ENCODE results near the gene HDGF. TPM values are rescaled to one million over a fixed set of nuclear protein-coding genes. Genes with fewer than 3 reads are reported as not detected.

The HDGF gene
- total and polyA plus RNA-seq, 2 donors (not counting 3 experiments of a cell fraction or from before 2014, with no cell fraction given) = 95.1 to 298 TPM

- dilution Hi-C loops (cut with MboI; ENCODE audit: extremely low pct_ligation_motif_present, low sequenced_read_pairs) (no loop called here), intact Hi-C loops (cut with micrococcal nuclease) (loop anchor here (5.0 kb wide), 1 partner anchor 149 kb away; the partner anchor contains the start of gene PEAR1)
- CTCF ChIA-PET = no interaction called here
Measured at GRCh38 chr1:156743367-156744302, 7.8 kb downstream of the HDGF start.

More at GRCh38 chr1:156743367-156744302, 7.8 kb downstream of the HDGF start:
- Histone ChIP-seq H4K20me1 (replicated peaks; ENCODE audit: control insufficient read depth, extremely low read depth, insufficient read depth, low read length) (no peaks in the 10 kb centered on the region), H3K36me3 (ENCODE audit: control insufficient read depth in 2 of 2, extremely low read depth in 1 of 2, insufficient read depth in 2 of 2, low read length in 2 of 2) (peaks cover 11 to 14% of the 10 kb centered on the region in 2 experiments), H3K9me3 (replicated peaks; ENCODE audit: control insufficient read depth, insufficient read depth, low read length) (no peaks in the 10 kb centered on the region), H3K9ac (replicated peaks; ENCODE audit: extremely low read depth, insufficient read depth, low read length) (no peak overlapping the region), H3K27ac (ENCODE audit: insufficient read depth, low read depth, low read length) (no peak overlapping the region), H2AFZ (ENCODE audit: low read depth, low read length) (no peak overlapping the region), H3K4me1 (ENCODE audit: control insufficient read depth, extremely low read depth, insufficient read depth, low read length) (peaks cover 37% of the 10 kb centered on the region), H3K79me2 (ENCODE audit: control insufficient read depth, insufficient read depth, low read length) (peaks cover 54% of the 10 kb centered on the region), H3K27me3 (ENCODE audit: control insufficient read depth in 2 of 2, insufficient read depth in 2 of 2, low read length in 2 of 2) (no peaks in the 10 kb centered on the region), H3K4me2 (ENCODE audit: insufficient read depth, low read length) (no peak overlapping the region), H3K9me1 (replicated peaks; ENCODE audit: control insufficient read depth, extremely low read depth, insufficient read depth, low read length) (no peaks in the 10 kb centered on the region), H3K4me3 (replicated peaks in 1 of 3; ENCODE audit: insufficient read depth in 1 of 3, low read depth in 1 of 3, low read length in 3 of 3) (no peak overlapping the region)
- POLR2A ChIA-PET = no interaction called here
- BruUV-seq (replicated peaks) = no TSS peak
- TF ChIP-seq CTCF (IDR thresholded peaks at IDR 0.05; ENCODE audit: extremely low read depth in 1 of 2, insufficient read depth in 1 of 2, low read depth in 1 of 2, low read length in 2 of 2) = no peak
- TF ChIP-seq GATA2 (IDR thresholded peaks at IDR 0.05; ENCODE audit: insufficient read depth, insufficient read length, low read depth, low read length) = no peak
- TF ChIP-seq MYC (IDR thresholded peaks at IDR 0.05; ENCODE audit: low read depth, low read length) = no peak
- no peak for TF ChIP-seq EZH2 (IDR thresholded peaks at IDR 0.05; ENCODE audit: borderline replicate concordance, low read depth, low read length, severe bottlenecking)
- TF ChIP-seq FOS (IDR thresholded peaks at IDR 0.05; ENCODE audit: borderline replicate concordance, insufficient read depth, low read length) = no peak
- TF ChIP-seq MAX (IDR thresholded peaks at IDR 0.05; ENCODE audit: insufficient read depth, insufficient read length) = no peak
- TF ChIP-seq POLR2AphosphoS5 (IDR thresholded peaks at IDR 0.05; ENCODE audit: insufficient read depth, low read depth, low read length) = no peak
- no peak for TF ChIP-seq JUN (IDR thresholded peaks at IDR 0.05; ENCODE audit: borderline replicate concordance, insufficient read depth, insufficient read length, low read depth)
- no peak for TF ChIP-seq POLR2A (IDR thresholded peaks at IDR 0.05; ENCODE audit: low read depth, low read length)
- FAIRE-seq = no peak
- DNase-seq (ENCODE audit: low read depth, low spot score) = no peak

Measured in endothelial cell of umbilical vein (primary cell).